Measurements from ENCODE around the gene TMEM158. TPM values are rescaled to one million over a fixed set of nuclear protein-coding genes. Genes with fewer than 3 reads are reported as not detected.

Gene TMEM158
- total RNA-seq, 1 donor from 2014 or later = 2.7 TPM

DNA sequence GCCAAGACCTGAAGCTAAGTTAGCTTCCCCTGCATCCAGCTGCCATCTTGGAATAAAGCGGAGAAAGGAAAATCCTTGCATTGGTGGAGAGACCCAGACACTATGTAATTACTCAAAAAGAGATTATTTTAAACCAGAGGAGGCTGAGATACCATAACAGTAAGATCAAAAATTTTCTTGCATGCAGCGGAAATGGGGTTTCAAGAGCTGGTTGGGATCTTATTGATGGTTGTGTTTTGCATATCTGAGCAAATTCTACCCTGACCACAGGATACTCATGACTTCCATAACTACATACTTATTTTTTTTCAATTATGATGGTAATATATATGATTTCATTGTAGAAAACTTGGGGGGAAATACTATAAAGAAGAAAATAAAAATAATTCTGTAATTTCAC is 17.5 kb downstream of the TMEM158 start:
- no peak for TF ChIP-seq EZH2 (IDR thresholded peaks at IDR 0.05)
- no peak for TF ChIP-seq EZH2phosphoT487 (IDR thresholded peaks at IDR 0.05)
- TF ChIP-seq, protein P1, sequence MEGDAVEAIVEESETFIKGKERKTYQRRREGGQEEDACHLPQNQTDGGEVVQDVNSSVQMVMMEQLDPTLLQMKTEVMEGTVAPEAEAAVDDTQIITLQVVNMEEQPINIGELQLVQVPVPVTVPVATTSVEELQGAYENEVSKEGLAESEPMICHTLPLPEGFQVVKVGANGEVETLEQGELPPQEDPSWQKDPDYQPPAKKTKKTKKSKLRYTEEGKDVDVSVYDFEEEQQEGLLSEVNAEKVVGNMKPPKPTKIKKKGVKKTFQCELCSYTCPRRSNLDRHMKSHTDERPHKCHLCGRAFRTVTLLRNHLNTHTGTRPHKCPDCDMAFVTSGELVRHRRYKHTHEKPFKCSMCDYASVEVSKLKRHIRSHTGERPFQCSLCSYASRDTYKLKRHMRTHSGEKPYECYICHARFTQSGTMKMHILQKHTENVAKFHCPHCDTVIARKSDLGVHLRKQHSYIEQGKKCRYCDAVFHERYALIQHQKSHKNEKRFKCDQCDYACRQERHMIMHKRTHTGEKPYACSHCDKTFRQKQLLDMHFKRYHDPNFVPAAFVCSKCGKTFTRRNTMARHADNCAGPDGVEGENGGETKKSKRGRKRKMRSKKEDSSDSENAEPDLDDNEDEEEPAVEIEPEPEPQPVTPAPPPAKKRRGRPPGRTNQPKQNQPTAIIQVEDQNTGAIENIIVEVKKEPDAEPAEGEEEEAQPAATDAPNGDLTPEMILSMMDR (IDR thresholded peaks at IDR 0.05) = no peak

DNA sequence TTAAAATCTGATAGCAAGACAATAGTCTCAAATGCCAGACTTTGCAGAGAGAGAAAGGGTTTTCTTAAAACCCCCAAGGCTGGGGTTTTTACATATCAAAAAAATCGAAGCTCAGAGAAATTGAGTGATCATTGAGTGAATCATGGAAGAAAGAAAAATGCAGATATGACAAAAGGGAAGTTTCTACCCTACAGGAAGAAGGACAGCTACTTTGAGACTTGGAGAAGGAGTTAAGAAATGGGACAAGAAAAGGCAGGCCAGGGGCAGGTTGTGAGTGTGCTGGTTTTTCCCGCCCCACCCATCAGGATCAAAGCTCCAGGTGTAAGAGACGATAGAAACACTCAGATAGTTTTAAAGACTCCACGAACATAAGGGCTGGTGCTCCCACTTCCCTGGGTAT is 18.6 kb downstream of the TMEM158 start:
- no peak overlapping the region for H3K9ac ChIP-seq
- no peak overlapping the region for H3K27ac Mint-ChIP-seq
- no peaks in the 10 kb centered on the region for H3K9me3 Mint-ChIP-seq

More for the DNA sequence above, 17.5 kb downstream of the TMEM158 start:
- DNase-seq (ENCODE audit: low spot score) = no peak
- Histone ChIP-seq H3K27ac (no peak overlapping the region), H3F3A (ENCODE audit: low read depth) (no peaks in the 10 kb centered on the region), H4K20me1 (ENCODE audit: low read depth) (no peaks in the 10 kb centered on the region), H3K4me2 (no peak overlapping the region), H3K4me1 (no peaks in the 10 kb centered on the region), H3K36me3 (no peaks in the 10 kb centered on the region), H3K9me3 (ENCODE audit: low read depth) (no peaks in the 10 kb centered on the region), H3K79me2 (ENCODE audit: low read depth) (no peaks in the 10 kb centered on the region), H3K27me3 (no peaks in the 10 kb centered on the region), H3K9ac (no peak overlapping the region), H3K4me3 (no peak overlapping the region), H2AFZ (replicated peaks) (no peak overlapping the region)
- Mint-ChIP-seq H3K9me3 (no peaks in the 10 kb centered on the region), H3K27ac (no peak overlapping the region), H3K4me3 (no peak overlapping the region), H3K27me3 (ENCODE audit: insufficient read depth, low read depth) (peaks cover 11% of the 10 kb centered on the region), H3K4me1 (peaks cover 7% of the 10 kb centered on the region), H3K36me3 (no peaks in the 10 kb centered on the region)

DNA sequence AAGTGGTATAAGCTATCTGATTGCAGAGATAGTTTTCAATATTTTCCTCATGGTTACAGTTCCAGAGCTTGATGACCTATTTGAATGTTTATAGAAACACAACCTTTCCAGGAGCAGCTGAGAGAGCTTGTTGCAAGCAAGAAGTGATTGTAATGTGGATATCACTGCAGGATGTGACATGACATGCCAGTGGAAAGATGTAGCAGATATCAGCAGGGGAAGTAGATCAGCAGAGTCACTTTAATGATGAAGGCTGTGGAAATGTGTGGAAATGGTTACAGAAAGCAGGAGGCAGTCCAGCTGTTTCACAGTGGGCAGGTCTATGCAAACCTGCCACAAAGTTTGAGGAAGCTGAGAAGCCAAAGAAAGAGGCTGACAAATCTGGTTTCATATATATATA is 21.0 kb downstream of the TMEM158 start:
- peaks cover 10% of the 10 kb centered on the region for H3K27me3 Mint-ChIP-seq (ENCODE audit: insufficient read depth, low read depth)
- H3K27ac ChIP-seq = no peak overlapping the region
- no peaks in the 10 kb centered on the region for H3K4me1 ChIP-seq
- H3K4me3 ChIP-seq = no peak overlapping the region
- H3K9me3 ChIP-seq (ENCODE audit: low read depth) = no peaks in the 10 kb centered on the region
- no peaks in the 10 kb centered on the region for H3K9me3 Mint-ChIP-seq
- H3K9ac ChIP-seq = no peak overlapping the region
- no peak overlapping the region for H2AFZ ChIP-seq (replicated peaks)
- no peaks in the 10 kb centered on the region for H4K20me1 ChIP-seq (ENCODE audit: low read depth)
- H3K27me3 ChIP-seq = no peaks in the 10 kb centered on the region
- H3K36me3 ChIP-seq = no peaks in the 10 kb centered on the region
- H3K4me3 Mint-ChIP-seq = no peak overlapping the region
- TF ChIP-seq EZH2phosphoT487 (IDR thresholded peaks at IDR 0.05) (no peak), EZH2 (IDR thresholded peaks at IDR 0.05) (no peak)
- TF ChIP-seq, protein P1 (IDR thresholded peaks at IDR 0.05) = no peak
- H3K27ac Mint-ChIP-seq = no peak overlapping the region
- no peaks in the 10 kb centered on the region for H3K79me2 ChIP-seq (ENCODE audit: low read depth)
- H3K4me2 ChIP-seq = no peak overlapping the region
- DNase-seq (ENCODE audit: low spot score) = no peak
- no peaks in the 10 kb centered on the region for H3K4me1 Mint-ChIP-seq
- H3K36me3 Mint-ChIP-seq = no peaks in the 10 kb centered on the region
- no peaks in the 10 kb centered on the region for H3F3A ChIP-seq (ENCODE audit: low read depth)

More for the DNA sequence above, 18.6 kb downstream of the TMEM158 start:
- no peak overlapping the region for H3K4me3 Mint-ChIP-seq
- Histone ChIP-seq H4K20me1 (ENCODE audit: low read depth) (no peaks in the 10 kb centered on the region), H3K27ac (no peak overlapping the region), H3K79me2 (ENCODE audit: low read depth) (no peaks in the 10 kb centered on the region), H2AFZ (replicated peaks) (no peak overlapping the region), H3K36me3 (no peaks in the 10 kb centered on the region), H3K4me2 (no peak overlapping the region), H3K9me3 (ENCODE audit: low read depth) (no peaks in the 10 kb centered on the region), H3K4me3 (no peak overlapping the region), H3K4me1 (no peaks in the 10 kb centered on the region), H3F3A (ENCODE audit: low read depth) (no peaks in the 10 kb centered on the region), H3K27me3 (no peaks in the 10 kb centered on the region)
- no peak for DNase-seq (ENCODE audit: low spot score)
- no peaks in the 10 kb centered on the region for H3K36me3 Mint-ChIP-seq
- TF ChIP-seq EZH2phosphoT487 (IDR thresholded peaks at IDR 0.05) = no peak
- TF ChIP-seq, protein P1 (IDR thresholded peaks at IDR 0.05) = no peak
- TF ChIP-seq EZH2 (IDR thresholded peaks at IDR 0.05) = no peak
- H3K4me1 Mint-ChIP-seq = peaks cover 7% of the 10 kb centered on the region
- peaks cover 11% of the 10 kb centered on the region for H3K27me3 Mint-ChIP-seq (ENCODE audit: insufficient read depth, low read depth)
